B cell (primary cell): Measurements from ENCODE around the gene GFPT2. TPM values are rescaled to one million over a fixed set of nuclear protein-coding genes. Genes with fewer than 3 reads are reported as not detected.

Experiments used
- ATAC-seq: fragments of 200-7000 bp; cut with Tn5 transposase; one replicate; pipeline ENCODE4 v1.10.0; 2021; ENCODE audit warnings: low read depth, mild to moderate bottlenecking, moderate number of reproducible peaks, moderate library complexity
- CTCF ChIA-PET: fragments of 350-600 bp; sonication (Branson Sonifier 250); formaldehyde crosslinking; loops from one replicate; lab custom pipeline; 2021; ENCODE audit warnings: antibody characterized with exemption, inconsistent platforms; lab: Charles Lee
- POLR2A ChIA-PET: fragments of 350-600 bp; sonication (Branson Sonifier 250); formaldehyde crosslinking; loops from one replicate; lab custom pipeline; 2021; ENCODE audit warnings: antibody characterized with exemption; lab: Charles Lee
- DNase-seq: peaks from one replicate; pipeline ENCODE4 v3.0.0; 2013
- H2AFZ ChIP-seq: 2 replicates; pipeline ENCODE4 v1.6.1; 2012; ENCODE audit warnings: mild to moderate bottlenecking, low read depth, low read length; ENCODE audit not compliant: insufficient read depth, poor library complexity, severe bottlenecking
- H3K27ac ChIP-seq, 2 donors: 1 replicate in 1 of 2; 2 replicates in 1 of 2; pipeline ENCODE4 v1.5.1; 2012 to 2013; ENCODE audit warnings: low read length in 2 of 2, mild to moderate bottlenecking in 2 of 2, moderate library complexity in 1 of 2
- H3K27me3 ChIP-seq, 4 experiments: fragments of 200-600 bp in 1 of 4; sonication (generic) in 1 of 4; replicated peaks in 1 of 4; 1 replicate in 2 of 4; 2 replicates in 2 of 4; pipeline versions ENCODE4 v1.6.1 to v1.7.0; 2013 to 2016; ENCODE audit warnings: low read length in 3 of 4, mild to moderate bottlenecking in 2 of 4, mixed read lengths in 1 of 4, moderate library complexity in 1 of 4; ENCODE audit not compliant: insufficient read depth in 4 of 4, control insufficient read depth in 3 of 4; ENCODE audit errors: control extremely low read depth in 1 of 4
- H3K36me3 ChIP-seq, 2 experiments: replicated peaks in 1 of 2; 1 replicate in 1 of 2; 2 replicates in 1 of 2; pipeline versions ENCODE4 v1.6.1 to v1.7.1; 2013; ENCODE audit warnings: low read length in 1 of 2; ENCODE audit not compliant: insufficient read depth in 2 of 2, control insufficient read depth in 1 of 2; ENCODE audit errors: control extremely low read depth in 1 of 2, extremely low read depth in 1 of 2
- H3K4me1 ChIP-seq, 2 donors: fragments of 200-600 bp in 1 of 2; sonication (generic) in 1 of 2; 1 replicate in 1 of 2; 2 replicates in 1 of 2; pipeline versions ENCODE4 v1.5.1 to v1.6.1; 2013 to 2017; ENCODE audit warnings: low read length in 2 of 2; ENCODE audit not compliant: control insufficient read depth in 2 of 2, insufficient read depth in 2 of 2
- H3K4me2 ChIP-seq: replicated peaks from 2 replicates; pipeline ENCODE3; 2012; ENCODE audit warnings: mild to moderate bottlenecking, low read depth, low read length; ENCODE audit not compliant: poor library complexity, severe bottlenecking
- H3K4me3 ChIP-seq, 5 experiments: fragments of 200-600 bp in 1 of 5; sonication (generic) in 1 of 5; 1 replicate in 3 of 5; 2 replicates in 2 of 5; pipeline versions ENCODE4 v1.5.1 to v1.7.0; 2011 to 2016; ENCODE audit warnings: low read length in 4 of 5, mild to moderate bottlenecking in 4 of 5, low read depth in 2 of 5, control low read depth in 1 of 5, moderate library complexity in 1 of 5; ENCODE audit not compliant: insufficient read depth in 1 of 5; ENCODE audit errors: control extremely low read depth in 1 of 5, extremely low read depth in 1 of 5
- H3K79me2 ChIP-seq: fragments of 200-600 bp; sonication (generic); one replicate; pipeline ENCODE4 v1.6.0; 2016; ENCODE audit warnings: low read length; ENCODE audit not compliant: control insufficient read depth, insufficient read depth
- H3K9ac ChIP-seq: fragments of 200-600 bp; sonication (generic); 2 replicates; pipeline ENCODE4 v1.6.1; 2017; ENCODE audit warnings: mild to moderate bottlenecking, low read length, moderate library complexity
- H3K9me3 ChIP-seq, 3 donors: one replicate each; pipeline versions ENCODE4 v1.6.1 to v1.7.1; 2013; ENCODE audit warnings: low read length in 2 of 3; ENCODE audit not compliant: control insufficient read depth in 2 of 3, insufficient read depth in 1 of 3; ENCODE audit errors: control extremely low read depth in 1 of 3
- H4K20me1 ChIP-seq: 2 replicates; pipeline ENCODE4 v1.6.0; 2012; ENCODE audit warnings: mild to moderate bottlenecking, low read length; ENCODE audit not compliant: insufficient read depth, control insufficient read depth, poor library complexity, severe bottlenecking
- H3K27ac Mint-ChIP-seq: one replicate; pipeline ENCODE4 v1.8.0; 2021; ENCODE audit warnings: mixed read lengths
- H3K27me3 Mint-ChIP-seq: one replicate; pipeline ENCODE4 v1.8.0; 2021; ENCODE audit warnings: mixed read lengths
- H3K4me1 Mint-ChIP-seq: one replicate; pipeline ENCODE4 v1.8.0; 2021; ENCODE audit warnings: mixed read lengths
- H3K4me3 Mint-ChIP-seq: one replicate; pipeline ENCODE4 v1.8.0; 2021; ENCODE audit warnings: mixed read lengths
- H3K9me3 Mint-ChIP-seq: one replicate; pipeline ENCODE4 v1.8.0; 2022; ENCODE audit warnings: mixed read lengths; ENCODE audit not compliant: insufficient read depth
- EZH2 ChIP-seq: IDR thresholded peaks from 2 replicates; pipeline ENCODE4 v1.6.1; 2012; ENCODE audit warnings: borderline replicate concordance, low read depth, mild to moderate bottlenecking, moderate library complexity, low read length; ENCODE audit not compliant: insufficient read depth, poor library complexity, severe bottlenecking
- WGBS: methylation state at CpG from one replicate; pipeline ENCODE4 v1.1.5; 2013; ENCODE audit warnings: missing lambda C conversion rate; ENCODE audit not compliant: insufficient coverage; 5-methylcytosine and 5-hydroxymethylcytosine counted together
- intact Hi-C: fragments of 100-400 bp; cut with micrococcal nuclease; formaldehyde crosslinking; loops from one replicate; pipeline ENCODE4 v1.10.0; 2022
- polyA plus RNA-seq: library from polyadenylated mRNA; depleted of rRNA; stranded (reverse); fragments of >200 nt; gene quantifications from 2 replicates; pipeline ENCODE4 v1.2.3, GENCODE V29; 2012
- total RNA-seq, 2 donors: library from RNA; stranded (reverse); fragments of 120-200 nt in 1 of 2; gene quantifications; 1 replicate in 1 of 2; 2 replicates in 1 of 2; pipeline versions ENCODE4 v1.2.3 to v1.2.4, GENCODE V29; 2013 to 2022
- TF ChIP-seq, protein P1 (sequence below): fragments of 200-600 bp; IDR thresholded peaks from one replicate; pipeline ENCODE4 v1.8.0; 2022; ENCODE audit warnings: antibody characterized with exemption, mild to moderate bottlenecking

The GFPT2 gene
- total and polyA plus RNA-seq, 2 donors (not counting 1 experiment from before 2014, with no cell fraction given), result 0.03 to 2.8 TPM

DNA sequence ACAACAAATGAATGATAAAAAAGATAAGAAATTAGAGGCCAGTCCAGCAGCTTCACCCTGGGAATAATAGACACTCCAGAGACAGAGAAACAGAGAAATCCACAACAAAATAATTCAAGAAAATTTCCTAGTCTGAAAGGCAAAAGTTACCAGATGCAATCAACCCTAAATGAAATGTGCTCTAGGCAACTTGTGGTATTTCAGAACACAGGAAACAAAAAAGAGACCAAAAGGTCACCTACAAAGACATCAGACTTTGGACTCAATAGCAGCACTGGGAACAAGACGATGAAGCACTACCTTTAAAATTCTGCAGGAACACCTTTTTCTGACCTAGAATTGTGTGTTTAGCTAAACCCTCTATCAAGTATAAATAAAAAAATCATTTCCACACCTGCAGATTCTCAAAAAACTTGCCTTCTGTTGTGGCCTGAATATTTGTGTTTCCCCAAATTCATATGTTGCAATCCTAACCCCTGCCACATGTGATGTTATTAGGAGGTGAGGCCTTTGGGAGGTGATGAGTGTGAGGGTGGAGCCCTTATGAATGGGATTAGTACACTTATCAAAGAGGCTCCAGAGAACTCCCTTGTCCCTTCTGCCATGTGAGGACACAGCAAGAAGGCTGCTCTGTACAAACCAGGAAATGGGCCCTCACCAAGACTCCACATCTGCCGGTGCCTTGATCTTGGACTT, 55.4 kb downstream of the GFPT2 start:
- TF ChIP-seq EZH2, result no peak
- TF ChIP-seq, protein P1, sequence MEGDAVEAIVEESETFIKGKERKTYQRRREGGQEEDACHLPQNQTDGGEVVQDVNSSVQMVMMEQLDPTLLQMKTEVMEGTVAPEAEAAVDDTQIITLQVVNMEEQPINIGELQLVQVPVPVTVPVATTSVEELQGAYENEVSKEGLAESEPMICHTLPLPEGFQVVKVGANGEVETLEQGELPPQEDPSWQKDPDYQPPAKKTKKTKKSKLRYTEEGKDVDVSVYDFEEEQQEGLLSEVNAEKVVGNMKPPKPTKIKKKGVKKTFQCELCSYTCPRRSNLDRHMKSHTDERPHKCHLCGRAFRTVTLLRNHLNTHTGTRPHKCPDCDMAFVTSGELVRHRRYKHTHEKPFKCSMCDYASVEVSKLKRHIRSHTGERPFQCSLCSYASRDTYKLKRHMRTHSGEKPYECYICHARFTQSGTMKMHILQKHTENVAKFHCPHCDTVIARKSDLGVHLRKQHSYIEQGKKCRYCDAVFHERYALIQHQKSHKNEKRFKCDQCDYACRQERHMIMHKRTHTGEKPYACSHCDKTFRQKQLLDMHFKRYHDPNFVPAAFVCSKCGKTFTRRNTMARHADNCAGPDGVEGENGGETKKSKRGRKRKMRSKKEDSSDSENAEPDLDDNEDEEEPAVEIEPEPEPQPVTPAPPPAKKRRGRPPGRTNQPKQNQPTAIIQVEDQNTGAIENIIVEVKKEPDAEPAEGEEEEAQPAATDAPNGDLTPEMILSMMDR, result no peak
- ATAC-seq (no peak), DNase-seq (no peak)
- no peak overlapping the region for H3K4me3 ChIP-seq
- no peaks in the 10 kb centered on the region for H3K9me3 ChIP-seq
- no peaks in the 10 kb centered on the region for H3K9me3 Mint-ChIP-seq
- peaks cover 28% of the 10 kb centered on the region for H3K4me1 Mint-ChIP-seq
- no peak overlapping the region for H2AFZ ChIP-seq
- H4K20me1 ChIP-seq, result peaks cover 4% of the 10 kb centered on the region
- no peak overlapping the region for H3K9ac ChIP-seq
- peaks cover 16% of the 10 kb centered on the region for H3K27me3 Mint-ChIP-seq
- H3K4me1 ChIP-seq, result peaks cover 21 to 23% of the 10 kb centered on the region in 2 donors
- 100% methylated on average over 1 of the region's 2 CpGs for WGBS
- no peaks in the 10 kb centered on the region for H3K36me3 ChIP-seq
- H3K4me3 Mint-ChIP-seq, result no peak overlapping the region
- H3K27me3 ChIP-seq, result no peaks in the 10 kb centered on the region
- peaks cover 5% of the 10 kb centered on the region for H3K79me2 ChIP-seq
- no peak overlapping the region for H3K27ac Mint-ChIP-seq
- no peak overlapping the region for H3K27ac ChIP-seq
- H3K4me2 ChIP-seq, result no peak overlapping the region
- intact Hi-C loops, result no loop called here
- ChIA-PET CTCF (no interaction called here), POLR2A (interaction anchor here (0.8 kb wide), 1 partner anchor 16 kb away, joined by 10 read pairs; no protein-coding TSS in a partner anchor)

DNA sequence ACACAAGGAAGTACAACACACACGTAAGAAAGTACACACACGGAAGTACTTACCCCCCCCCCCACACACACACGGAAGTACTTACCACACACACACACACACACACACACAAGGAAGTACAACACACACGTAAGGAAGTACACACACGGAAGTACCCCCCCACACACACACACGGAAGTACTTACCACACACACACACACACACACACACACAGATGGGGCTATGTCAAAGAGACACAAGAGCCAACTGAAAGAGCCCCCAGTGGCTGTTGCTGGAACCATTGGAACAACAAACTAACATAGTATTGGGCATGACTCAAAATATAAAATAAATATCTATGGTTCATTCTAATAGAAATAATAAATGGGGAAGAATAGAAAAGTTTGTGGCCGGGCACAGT, 56.4 kb downstream of the GFPT2 start:
- no peak overlapping the region for H3K4me2 ChIP-seq
- POLR2A ChIA-PET, result interaction anchor here (0.7 kb wide), 1 partner anchor 763 kb away, joined by 3 read pairs; no protein-coding TSS in a partner anchor
- H3K27me3 ChIP-seq, result no peaks in the 10 kb centered on the region
- no peak for ATAC-seq
- Mint-ChIP-seq H3K27me3 (peaks cover 14% of the 10 kb centered on the region), H3K4me1 (peaks cover 31% of the 10 kb centered on the region), H3K27ac (no peak overlapping the region), H3K9me3 (no peaks in the 10 kb centered on the region), H3K4me3 (no peak overlapping the region)
- no peak overlapping the region for H3K9ac ChIP-seq
- intact Hi-C loops, result no loop called here
- WGBS, result no CpG with 5 or more reads among the region's 7 CpGs
- H4K20me1 ChIP-seq, result peaks cover 4% of the 10 kb centered on the region
- H3K9me3 ChIP-seq, result no peaks in the 10 kb centered on the region
- CTCF ChIA-PET, result interaction anchor here (1.3 to 5.2 kb wide), 3 partner anchors 20 to 32 kb away, joined by 4 to 109 read pairs (median 55); no protein-coding TSS in a partner anchor
- no peak for TF ChIP-seq EZH2
- TF ChIP-seq, protein P1, result no peak
- peaks cover 21 to 26% of the 10 kb centered on the region in 2 donors for H3K4me1 ChIP-seq
- no peak overlapping the region for H3K27ac ChIP-seq
- no peak overlapping the region for H2AFZ ChIP-seq
- peak; percentile 17 for DNase-seq
- H3K79me2 ChIP-seq, result peaks cover 5% of the 10 kb centered on the region
- H3K4me3 ChIP-seq, result no peak overlapping the region
- no peaks in the 10 kb centered on the region for H3K36me3 ChIP-seq
